Activated CD8-positive, alpha-beta memory T cell treated with anti-CD3 and anti-CD28 coated beads for 48 hours (primary cell): ENCODE measurements around the gene ANKUB1.

ENCODE experiments used
- DNase-seq, 3 experiments: peaks; one replicate each; pipeline ENCODE4 v3.0.0-alpha.2; 2020; ENCODE audit warnings: low read depth in 2 of 3, low spot score in 2 of 3

Gene ANKUB1

DNA sequence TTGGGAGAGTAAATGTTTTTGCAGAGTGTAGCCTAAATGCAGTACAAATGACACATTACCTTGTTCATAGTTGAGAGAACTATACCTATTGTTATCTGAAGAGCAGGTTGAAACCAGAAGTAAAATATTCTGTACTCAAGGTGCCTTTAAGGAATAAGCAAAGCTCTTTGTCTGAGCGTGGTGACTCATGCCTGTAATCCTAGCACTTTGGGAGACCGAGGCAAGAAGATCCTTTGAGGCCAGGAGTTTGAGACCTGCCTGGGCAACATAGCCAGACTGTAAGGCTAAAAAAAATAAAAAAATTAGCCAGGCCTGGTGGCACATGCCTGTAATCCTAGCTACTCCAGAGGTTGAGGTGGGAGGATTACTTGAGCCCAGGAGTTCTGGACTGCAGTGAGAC lies 18.5 kb upstream of the ANKUB1 start:
- no peak for DNase-seq

DNA sequence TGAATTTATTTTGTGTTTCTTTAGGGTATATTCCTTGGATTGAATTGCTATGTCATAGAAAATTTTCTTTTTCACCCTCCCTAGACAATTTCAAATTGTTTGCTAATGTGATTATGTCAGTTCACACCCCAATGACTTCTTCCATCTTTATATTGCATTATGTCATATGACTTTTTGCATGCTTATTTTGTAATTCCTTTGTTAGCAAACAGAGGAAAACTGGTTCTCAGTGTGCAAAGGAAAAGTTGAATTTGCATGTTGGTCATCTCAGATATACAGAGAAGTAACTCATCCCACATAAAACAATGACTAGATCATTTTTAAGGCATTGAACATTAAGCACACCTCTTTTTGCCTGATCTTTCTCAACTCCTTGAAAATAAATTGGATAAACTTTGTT lies 17.3 kb upstream of the ANKUB1 start:
- no peak for DNase-seq

DNA sequence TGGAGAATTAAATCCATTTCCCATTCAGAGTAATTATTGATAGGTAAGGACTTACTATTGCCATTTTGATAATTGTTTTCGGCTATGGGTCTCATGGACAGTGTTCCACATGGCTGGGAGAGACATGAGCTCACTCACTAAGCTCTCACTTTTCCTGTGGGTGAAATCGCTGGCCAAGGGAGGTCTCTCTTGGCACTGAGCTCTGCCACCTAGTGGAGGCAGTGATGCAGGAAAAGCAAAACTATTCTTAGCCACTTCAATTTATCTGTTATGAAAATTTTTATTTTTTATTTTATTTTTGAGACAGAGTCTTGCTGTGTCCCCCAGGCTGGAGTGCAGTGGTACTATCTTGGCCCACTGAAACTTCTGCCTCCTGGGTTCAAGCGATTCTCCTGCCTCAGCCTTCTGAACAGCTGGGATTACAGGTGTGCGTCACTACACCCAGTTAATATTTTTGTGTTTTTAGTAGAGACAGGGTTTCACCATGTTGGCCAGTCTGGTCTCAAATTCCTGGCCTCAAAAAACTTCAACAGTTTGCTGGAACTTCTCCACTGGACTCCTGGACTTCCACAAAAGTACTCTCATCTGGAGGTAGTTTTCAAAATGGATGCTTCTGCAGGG lies 16.0 kb upstream of the ANKUB1 start:
- DNase-seq = peak in 1 of 3 experiments; percentile 10

DNA sequence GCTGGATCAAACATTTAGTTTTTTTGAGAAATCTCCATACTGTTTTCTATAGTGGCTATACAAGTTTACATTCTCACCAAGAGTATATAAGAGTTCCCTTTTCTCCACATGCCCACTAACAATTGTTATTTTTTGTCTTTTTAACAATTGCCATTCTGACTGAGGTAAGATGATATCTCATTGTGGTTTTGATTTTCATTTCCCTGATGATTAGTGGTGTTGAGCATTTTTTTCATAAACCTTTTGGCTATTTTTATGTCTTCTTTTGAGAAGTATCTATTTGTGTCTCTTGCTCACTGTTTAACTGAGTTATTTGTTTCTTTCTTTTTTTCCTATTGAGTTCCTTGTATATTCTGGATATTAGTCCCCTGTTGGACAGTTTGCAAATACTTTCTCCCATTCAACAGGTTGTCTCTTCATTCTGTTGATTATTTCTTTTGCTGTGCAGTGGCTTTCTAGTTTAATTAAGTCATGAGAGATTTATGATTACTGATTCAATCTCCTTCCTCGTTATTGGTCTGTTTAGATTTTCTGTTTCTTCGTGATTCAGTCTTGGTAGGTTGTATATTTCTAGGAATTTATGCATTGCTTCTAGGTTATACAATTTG lies 13.9 kb upstream of the ANKUB1 start:
- no peak for DNase-seq

DNA sequence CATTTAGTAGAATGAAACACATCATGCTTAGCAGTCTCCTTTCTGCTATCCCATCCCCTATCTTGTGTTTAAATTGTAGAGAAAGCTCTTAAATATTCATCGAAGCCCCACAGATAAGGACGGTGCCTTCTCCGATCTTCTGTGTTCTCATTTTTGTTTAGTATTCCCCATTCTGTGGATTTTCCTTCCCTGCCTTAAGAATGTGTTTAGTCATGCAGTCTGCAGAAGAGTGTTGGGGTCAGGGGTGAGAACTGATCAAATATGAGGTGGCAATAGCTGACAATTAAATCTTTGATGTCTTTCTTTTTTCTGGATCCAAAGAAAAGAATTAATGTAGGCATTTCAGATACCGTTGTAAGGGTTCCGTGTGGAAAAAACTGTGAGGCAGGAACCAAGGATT lies 9.3 kb upstream of the ANKUB1 start:
- DNase-seq = no peak

DNA sequence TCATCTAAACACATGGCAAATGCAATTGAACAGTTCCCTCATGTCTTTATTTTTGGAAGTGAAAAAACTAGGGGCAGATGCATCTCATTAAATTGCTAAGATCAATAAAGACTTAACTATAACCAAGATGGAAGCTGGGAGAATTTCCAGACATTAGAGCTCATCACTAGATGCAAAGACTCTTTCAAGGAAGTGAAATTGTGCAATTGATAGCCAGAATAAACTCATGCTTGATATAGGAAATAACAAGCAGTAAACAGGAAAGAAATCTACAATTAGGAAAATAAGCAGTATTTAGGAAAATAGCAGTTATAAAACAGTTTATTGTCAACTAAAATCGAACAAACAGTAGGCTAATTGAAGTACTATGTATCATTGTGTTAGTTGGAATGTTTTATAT lies 8.8 kb upstream of the ANKUB1 start:
- no peak for DNase-seq

DNA sequence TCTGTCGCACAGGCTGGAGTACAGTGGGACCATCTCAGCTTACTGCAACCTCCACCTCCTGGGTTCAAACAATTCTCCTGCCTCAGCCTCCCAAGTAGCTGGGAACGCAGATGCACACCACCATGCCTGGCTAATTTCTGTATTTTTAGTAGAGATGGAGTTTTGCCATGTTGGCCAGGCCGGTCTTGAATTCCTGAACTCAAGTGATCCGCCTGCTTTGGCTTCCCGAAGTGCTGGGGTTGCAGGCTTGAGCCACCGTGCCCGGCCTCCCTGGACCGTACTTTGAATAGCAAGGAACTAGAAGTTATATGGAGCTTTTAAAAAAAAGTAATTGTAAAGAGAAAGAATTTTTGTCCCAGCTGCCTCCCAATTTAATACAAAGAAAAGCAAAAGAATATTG lies 8.3 kb upstream of the ANKUB1 start:
- no peak for DNase-seq

DNA sequence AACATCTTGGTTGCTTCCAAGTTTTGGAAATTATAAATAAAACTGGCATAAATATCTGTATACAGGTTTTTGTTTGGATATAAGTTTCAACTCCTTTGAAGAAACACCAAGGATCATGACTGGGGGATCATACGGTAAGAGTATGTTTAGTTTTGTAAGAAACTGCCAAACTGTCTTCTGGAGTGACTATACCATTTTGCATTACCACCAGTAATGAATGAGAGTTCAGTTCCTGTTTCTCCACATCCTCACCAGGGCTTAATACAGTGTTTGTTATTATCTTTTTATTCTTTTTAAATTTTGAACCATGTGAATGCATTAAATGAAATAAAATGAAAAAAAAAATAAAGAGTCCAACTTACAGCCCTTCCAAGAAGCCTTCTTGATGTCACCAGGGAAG lies 3.7 kb upstream of the ANKUB1 start:
- no peak for DNase-seq

DNA sequence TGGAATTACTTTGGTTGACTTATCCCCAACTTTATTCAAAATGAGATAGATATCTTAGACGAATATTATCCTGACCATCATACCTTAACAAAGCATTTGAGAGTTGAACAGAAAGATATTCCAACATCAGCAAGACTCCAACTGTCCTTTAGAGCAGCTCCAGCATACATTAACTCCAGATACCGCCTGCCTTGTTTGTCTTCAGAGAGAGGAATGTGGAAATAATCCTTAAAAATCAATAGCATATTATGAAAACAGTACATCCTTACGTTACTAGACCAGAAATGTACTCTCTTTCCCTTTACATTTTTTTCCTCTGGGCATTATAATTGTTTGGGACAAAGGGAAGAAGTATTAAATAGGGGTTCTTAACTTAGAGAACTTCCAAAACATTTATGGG lies 1.7 kb downstream of the ANKUB1 start:
- no peak for DNase-seq

DNA sequence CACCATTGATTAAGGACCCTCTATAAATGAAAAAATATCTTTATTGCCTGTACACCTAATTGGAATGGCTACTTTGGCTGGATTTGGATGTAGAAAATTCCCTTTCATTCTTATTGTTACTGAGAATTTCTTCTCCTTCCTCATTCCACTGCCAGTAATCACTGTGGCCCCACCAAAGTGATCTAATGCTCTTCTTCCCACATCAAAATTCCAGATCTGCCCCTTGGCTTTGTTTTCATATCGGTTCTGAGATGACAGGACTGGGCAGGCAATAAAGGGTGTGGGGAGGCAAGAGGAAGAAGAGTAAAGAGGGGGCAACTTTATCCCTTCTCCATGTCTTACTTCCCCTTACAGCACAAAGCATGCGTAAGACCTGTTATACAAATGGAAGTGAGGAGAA lies 2.1 kb downstream of the ANKUB1 start:
- no peak for DNase-seq

DNA sequence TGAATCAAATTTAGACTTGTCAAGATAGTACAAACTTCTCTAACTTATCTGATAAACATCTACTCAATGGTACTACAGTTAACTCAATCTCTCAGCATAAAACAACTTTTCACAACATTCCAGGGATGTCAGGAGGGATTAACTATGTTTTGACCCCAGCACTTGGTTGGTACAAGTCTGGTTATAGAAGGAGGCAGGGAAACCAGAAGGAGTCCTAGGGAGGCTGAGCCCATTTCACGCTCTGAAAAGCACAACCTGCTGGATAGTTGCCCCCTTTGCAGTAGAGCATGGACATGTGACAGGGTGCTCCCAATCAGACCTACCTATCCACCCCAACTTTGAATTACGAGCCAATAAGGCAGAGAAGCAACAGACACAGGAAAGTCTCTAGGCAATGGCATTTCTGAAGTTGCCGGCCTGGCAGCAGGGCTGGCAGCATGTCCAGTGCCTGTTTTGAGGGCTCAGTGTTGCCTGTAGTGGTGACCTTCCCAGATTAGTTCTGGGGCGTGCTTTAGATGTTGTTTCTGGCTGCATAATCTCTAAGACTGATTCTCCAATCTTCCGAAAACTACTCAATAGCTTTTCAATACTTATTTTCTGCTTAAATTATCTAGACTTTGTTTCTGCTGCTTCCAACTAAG lies 8.2 kb downstream of the ANKUB1 start:
- DNase-seq = no peak

DNA sequence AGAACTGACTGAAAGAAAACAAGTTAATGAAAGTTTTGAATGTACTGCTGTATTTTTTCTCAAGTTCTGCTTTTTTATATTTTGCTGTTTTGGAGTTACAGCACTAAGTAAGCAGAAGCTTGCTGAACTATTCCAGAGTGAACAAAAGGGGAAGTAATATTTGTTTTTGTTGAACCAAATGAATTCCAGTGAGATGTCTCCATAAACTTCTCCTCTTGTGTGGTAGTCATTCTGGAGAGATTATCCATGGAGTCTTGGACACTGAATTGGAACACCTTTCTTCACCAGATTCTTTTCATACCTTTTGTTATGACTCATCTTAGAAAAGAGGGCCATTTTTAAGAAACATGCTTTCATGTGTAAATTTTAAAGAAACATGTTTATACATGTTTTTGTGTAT lies 8.8 kb downstream of the ANKUB1 start:
- no peak for DNase-seq

DNA sequence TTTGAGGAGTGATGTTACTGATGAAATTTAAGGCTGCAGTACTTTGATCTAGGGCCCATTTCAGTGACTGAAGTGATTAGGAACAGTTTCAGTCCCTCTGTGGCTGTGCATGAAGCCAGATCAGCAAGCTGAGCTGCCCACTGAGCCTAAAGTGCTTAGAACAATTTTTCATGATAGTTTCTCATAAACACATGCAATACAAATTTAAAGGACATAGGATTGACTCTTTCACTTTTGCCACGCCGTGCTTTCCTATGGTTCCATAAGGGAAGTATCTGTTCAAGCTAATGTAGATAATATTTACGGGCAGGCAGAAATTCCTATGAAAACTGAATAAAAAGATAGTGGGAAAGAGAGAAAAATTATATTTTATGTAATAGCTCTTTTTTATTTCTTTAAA lies 10.6 kb downstream of the ANKUB1 start:
- no peak for DNase-seq

DNA sequence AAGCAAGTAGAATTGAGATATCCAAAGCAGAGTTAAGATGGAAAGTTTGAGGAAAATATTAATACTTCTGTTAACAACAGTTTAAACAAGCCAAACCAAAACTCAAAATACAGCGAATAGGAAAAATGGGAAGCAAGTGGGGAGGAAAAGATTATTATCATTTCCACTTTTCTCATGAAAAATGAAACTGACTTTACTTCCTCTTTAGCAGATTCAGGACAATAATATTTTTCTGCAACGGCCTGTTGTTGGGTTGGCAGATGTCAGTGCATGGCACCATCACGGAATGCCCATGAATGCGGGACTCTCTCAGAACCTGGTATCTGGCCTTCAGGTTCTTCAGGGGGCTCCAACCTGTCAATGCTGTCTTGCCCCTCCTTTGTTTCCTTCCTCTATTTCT lies 11.1 kb downstream of the ANKUB1 start:
- DNase-seq = no peak

DNA sequence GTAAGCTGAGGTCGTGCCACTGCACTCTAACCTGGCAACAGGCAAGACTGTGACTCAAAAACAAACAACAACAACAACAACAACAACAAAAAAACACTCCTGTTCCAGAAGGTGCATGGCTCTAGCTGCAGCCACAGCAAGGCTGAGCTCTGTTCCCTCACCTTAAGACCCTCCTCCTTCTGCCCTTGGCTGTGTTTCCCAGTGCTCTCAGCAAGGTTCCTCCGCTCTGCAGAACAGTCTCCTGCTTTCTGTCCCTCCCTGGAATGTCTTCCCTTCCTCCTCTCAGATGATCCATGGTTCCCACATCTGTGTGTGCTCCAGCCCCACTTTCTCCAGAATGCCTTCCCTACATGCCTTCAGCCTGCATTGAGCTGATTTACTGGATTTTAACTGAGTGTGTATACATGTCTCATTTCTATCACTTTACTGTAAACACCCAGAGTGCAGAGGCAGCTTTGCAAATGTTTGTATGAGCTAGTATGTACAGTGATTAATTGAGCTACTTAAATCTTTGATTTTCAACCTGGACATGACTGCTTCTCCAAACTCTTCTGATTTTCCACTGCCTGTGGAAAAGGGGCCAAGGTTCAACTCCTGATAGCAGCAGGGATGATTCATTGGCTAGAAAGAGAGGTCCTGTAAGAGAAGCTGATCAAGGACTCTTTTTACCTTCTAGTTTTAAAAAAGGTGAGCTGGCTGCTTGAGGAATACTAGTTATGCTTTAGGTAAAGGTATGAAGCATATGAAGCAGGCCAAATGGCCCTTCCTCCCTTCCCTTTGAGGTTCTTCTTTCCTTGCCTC lies 14.7 kb downstream of the ANKUB1 start:
- no peak for DNase-seq

DNA sequence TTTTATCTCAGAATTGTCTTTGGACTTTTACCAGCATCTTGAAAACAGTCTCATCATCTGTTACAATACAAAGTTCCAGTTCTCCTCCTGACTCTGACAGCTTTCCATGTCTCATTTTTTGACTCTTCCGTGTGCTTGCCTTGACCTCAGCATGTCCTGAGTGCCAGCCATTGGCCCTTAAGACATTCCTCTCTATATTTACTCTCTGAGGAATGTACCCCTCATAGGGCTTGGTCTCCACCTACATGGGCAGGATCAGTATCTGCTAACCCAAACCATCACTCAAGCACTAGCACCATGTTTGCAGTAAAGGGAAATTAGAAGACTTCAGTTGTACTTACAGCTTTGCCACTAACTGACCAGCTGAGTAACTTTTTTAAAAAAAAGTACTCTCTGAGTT lies 16.2 kb downstream of the ANKUB1 start:
- DNase-seq = no peak

DNA sequence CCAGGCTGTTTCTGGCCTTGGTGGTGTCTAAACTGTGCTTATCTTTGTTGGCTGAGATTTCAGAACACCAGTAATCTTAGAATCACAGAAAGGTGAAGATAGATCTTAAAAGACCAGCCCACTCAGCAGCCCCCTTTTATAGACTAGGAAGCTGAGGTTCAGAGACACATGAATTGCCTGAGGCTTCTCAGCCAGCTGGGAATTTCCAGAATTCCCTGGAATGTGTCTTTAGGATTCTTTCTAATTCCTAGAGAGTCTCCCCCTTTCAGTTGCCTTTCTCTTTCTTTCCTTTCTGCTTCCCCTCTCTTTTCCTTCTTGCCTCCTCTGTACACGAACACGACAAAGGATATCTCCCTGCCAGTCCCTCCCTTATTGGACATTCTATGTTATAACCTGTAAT lies 19.5 kb downstream of the ANKUB1 start:
- DNase-seq = no peak

DNA sequence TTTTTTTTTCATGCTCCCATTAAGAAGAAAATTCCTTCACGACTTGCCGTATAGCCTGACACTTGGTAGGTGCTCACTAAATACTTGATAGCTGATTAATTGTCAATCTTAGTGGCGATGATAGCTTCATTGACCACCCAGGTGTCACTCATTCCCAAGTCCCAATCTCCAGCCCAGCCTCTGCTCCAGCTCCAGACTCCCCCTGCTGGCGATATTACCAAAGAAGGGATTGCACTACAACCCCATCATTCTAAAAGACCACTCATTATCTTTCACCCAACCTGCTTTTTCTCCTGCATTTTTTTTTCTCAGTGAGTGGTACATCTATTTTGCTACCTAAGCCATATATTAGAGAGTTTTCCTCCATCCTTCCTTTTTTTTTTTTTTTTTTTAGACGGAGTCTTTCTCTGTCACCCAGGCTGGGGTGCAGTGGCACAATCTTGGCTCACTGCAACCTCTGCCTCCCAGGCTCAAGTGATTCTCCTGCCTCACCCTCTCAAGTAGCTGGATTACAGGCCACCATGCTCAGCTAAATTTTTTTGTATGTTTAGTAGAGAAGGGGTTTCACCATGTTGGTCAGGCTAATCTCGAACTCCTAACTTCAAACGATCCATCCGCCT lies 20.6 kb downstream of the ANKUB1 start:
- DNase-seq = peak in 1 of 3 experiments; percentile 15

DNA sequence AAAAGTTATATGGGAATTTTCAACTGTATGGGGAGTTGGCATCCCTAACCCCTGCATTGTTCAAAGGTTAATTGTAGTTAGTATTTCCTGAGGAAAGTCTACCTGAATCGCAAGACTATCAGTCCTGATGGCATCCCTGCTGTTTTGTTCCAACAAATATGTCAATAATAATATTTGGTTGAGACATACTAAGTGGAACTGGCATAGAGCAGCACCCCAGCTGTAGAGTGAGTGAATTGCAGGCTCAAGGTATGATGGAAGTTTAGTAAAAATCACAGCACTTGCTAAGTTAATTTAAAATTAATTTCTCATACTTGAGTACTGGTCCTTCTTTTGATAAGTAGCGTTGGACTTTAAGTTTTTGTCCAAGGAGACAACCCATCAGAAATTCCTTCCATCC lies 22.1 kb downstream of the ANKUB1 start:
- no peak for DNase-seq

DNA sequence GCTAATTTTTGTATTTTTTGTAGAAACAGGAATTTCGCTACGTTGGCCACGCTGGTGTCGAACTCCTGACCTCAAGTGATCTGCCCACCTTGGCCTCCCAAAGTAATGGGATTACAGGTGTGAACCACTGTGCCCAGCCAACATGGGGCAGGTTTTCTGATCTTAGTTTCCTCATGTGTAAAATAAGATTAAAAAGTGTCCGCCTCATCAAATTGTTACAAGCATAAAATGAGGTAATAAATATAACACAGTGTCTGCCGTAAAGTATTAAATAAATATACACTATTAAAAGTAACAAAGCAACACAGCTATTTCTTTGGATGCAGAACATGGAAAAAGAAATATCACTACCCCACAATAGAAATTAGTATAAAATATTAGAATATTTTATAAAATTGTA lies 23.6 kb downstream of the ANKUB1 start:
- no peak for DNase-seq

DNA sequence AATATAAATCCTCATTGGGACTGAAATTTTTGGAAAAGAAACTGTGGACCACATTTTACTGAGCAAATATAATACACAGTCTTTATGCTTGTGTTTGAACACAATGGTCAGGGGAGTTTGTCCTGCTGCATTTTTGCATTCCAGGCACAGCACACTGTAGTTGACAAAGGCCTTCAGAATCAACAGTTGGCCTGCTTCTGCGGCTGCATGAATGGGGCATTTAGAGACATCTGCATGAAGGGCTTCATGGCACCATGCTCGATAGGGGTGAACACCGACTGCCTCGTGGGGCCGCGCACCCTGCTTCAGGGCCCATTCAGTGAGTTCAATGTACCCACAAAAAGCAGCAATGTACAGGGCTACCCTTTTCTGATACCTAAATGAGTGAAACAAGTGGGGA lies 24.6 kb downstream of the ANKUB1 start:
- no peak for DNase-seq
